ENCODE measurements around the gene IQSEC1. TPM values are rescaled to one million over a fixed set of nuclear protein-coding genes. Genes with fewer than 3 reads are reported as not detected.
A peak's percentile ranks its signal among the peaks of the same experiment; 100 is the strongest.

Gene IQSEC1
- total RNA-seq, 2 donors from 2014 or later = 38.0 to 62.9 TPM

- Mint-ChIP-seq H3K27ac (peak overlapping the region; percentile 43), H3K4me3 (peak overlapping the region; percentile 73), H3K9me3 (no peaks in the 10 kb centered on the region), H3K4me1 (peaks cover 54% of the 10 kb centered on the region), H3K36me3 (ENCODE audit: low read depth) (no peaks in the 10 kb centered on the region), H3K27me3 (no peaks in the 10 kb centered on the region)
- ATAC-seq (replicated peaks) = peak; percentile 8
Observed at GRCh38 chr3:12966847-12967605, 106.2 kb downstream of the IQSEC1 start.

- Mint-ChIP-seq H3K36me3 (ENCODE audit: low read depth) (no peaks in the 10 kb centered on the region), H3K27me3 (no peaks in the 10 kb centered on the region), H3K4me1 (peaks cover 61% of the 10 kb centered on the region), H3K9me3 (no peaks in the 10 kb centered on the region), H3K4me3 (peak overlapping the region; percentile 73), H3K27ac (peak overlapping the region; percentile 43)
- ATAC-seq (replicated peaks) = no peak
Observed at GRCh38 chr3:12965999-12966846, 107.0 kb downstream of the IQSEC1 start.

- peak overlapping the region; percentile 88 for H3K27ac Mint-ChIP-seq
- H3K9me3 Mint-ChIP-seq = no peaks in the 10 kb centered on the region
- ATAC-seq (replicated peaks) = no peak
- H3K27me3 Mint-ChIP-seq = no peaks in the 10 kb centered on the region
- H3K4me1 Mint-ChIP-seq = peaks cover 64% of the 10 kb centered on the region
- H3K4me3 Mint-ChIP-seq = peak overlapping the region; percentile 73
- peaks cover 8% of the 10 kb centered on the region for H3K36me3 Mint-ChIP-seq (ENCODE audit: low read depth)
Observed at GRCh38 chr3:12964711-12965612, 108.3 kb downstream of the IQSEC1 start.

GRCh38 chr3:12963922-12964701 lies 109.1 kb downstream of the IQSEC1 start:
- Mint-ChIP-seq H3K36me3 (ENCODE audit: low read depth) (peaks cover 8% of the 10 kb centered on the region), H3K4me3 (peak overlapping the region; percentile 67), H3K9me3 (no peaks in the 10 kb centered on the region), H3K27ac (peak overlapping the region; percentile 88), H3K4me1 (peaks cover 64% of the 10 kb centered on the region), H3K27me3 (no peaks in the 10 kb centered on the region)
- no peak for ATAC-seq (replicated peaks)

- Mint-ChIP-seq H3K27ac (peak overlapping the region; percentile 88), H3K36me3 (ENCODE audit: low read depth) (peaks cover 8% of the 10 kb centered on the region), H3K4me1 (peaks cover 67% of the 10 kb centered on the region), H3K9me3 (no peaks in the 10 kb centered on the region), H3K4me3 (peak overlapping the region; percentile 67), H3K27me3 (no peaks in the 10 kb centered on the region)
- peak; percentile 44 for ATAC-seq (replicated peaks)
Observed at GRCh38 chr3:12963231-12963896, 109.9 kb downstream of the IQSEC1 start.

- H3K4me1 Mint-ChIP-seq = peaks cover 70% of the 10 kb centered on the region
- H3K36me3 Mint-ChIP-seq (ENCODE audit: low read depth) = peaks cover 8% of the 10 kb centered on the region
- H3K27ac Mint-ChIP-seq = peak overlapping the region; percentile 88
- ATAC-seq (replicated peaks) = no peak
- H3K9me3 Mint-ChIP-seq = no peaks in the 10 kb centered on the region
- peak overlapping the region; percentile 67 for H3K4me3 Mint-ChIP-seq
- H3K27me3 Mint-ChIP-seq = no peaks in the 10 kb centered on the region
Observed at GRCh38 chr3:12962292-12962691, 110.9 kb downstream of the IQSEC1 start.

- Mint-ChIP-seq H3K9me3 (no peaks in the 10 kb centered on the region), H3K27ac (peak overlapping the region; percentile 68), H3K4me3 (no peak overlapping the region), H3K27me3 (no peaks in the 10 kb centered on the region), H3K36me3 (ENCODE audit: low read depth) (peaks cover 8% of the 10 kb centered on the region), H3K4me1 (peaks cover 72% of the 10 kb centered on the region)
- ATAC-seq (replicated peaks) = no peak
Observed at GRCh38 chr3:12961697-12962036, 111.6 kb downstream of the IQSEC1 start.

- no peaks in the 10 kb centered on the region for H3K27me3 Mint-ChIP-seq
- peak overlapping the region; percentile 68 for H3K27ac Mint-ChIP-seq
- ATAC-seq (replicated peaks) = no peak
- H3K36me3 Mint-ChIP-seq (ENCODE audit: low read depth) = peaks cover 8% of the 10 kb centered on the region
- H3K4me3 Mint-ChIP-seq = no peak overlapping the region
- H3K4me1 Mint-ChIP-seq = peaks cover 68% of the 10 kb centered on the region
- H3K9me3 Mint-ChIP-seq = no peaks in the 10 kb centered on the region
Observed at GRCh38 chr3:12961007-12961696, 112.1 kb downstream of the IQSEC1 start.

- peaks cover 8% of the 10 kb centered on the region for H3K36me3 Mint-ChIP-seq (ENCODE audit: low read depth)
- H3K4me1 Mint-ChIP-seq = peaks cover 62% of the 10 kb centered on the region
- no peak for ATAC-seq (replicated peaks)
- no peaks in the 10 kb centered on the region for H3K27me3 Mint-ChIP-seq
- peak overlapping the region; percentile 68 for H3K27ac Mint-ChIP-seq
- no peak overlapping the region for H3K4me3 Mint-ChIP-seq
- H3K9me3 Mint-ChIP-seq = no peaks in the 10 kb centered on the region
Observed at GRCh38 chr3:12960497-12960896, 112.7 kb downstream of the IQSEC1 start.

GRCh38 chr3:12959838-12960378 lies 113.3 kb downstream of the IQSEC1 start:
- Mint-ChIP-seq H3K27ac (no peak overlapping the region), H3K27me3 (no peaks in the 10 kb centered on the region), H3K4me1 (peaks cover 61% of the 10 kb centered on the region), H3K4me3 (no peak overlapping the region), H3K9me3 (no peaks in the 10 kb centered on the region), H3K36me3 (ENCODE audit: low read depth) (peaks cover 9% of the 10 kb centered on the region)
- no peak for ATAC-seq (replicated peaks)

- Mint-ChIP-seq H3K9me3 (no peaks in the 10 kb centered on the region), H3K27me3 (no peaks in the 10 kb centered on the region), H3K4me3 (no peak overlapping the region), H3K36me3 (ENCODE audit: low read depth) (peaks cover 14% of the 10 kb centered on the region), H3K4me1 (peaks cover 66% of the 10 kb centered on the region), H3K27ac (peak overlapping the region; percentile 85)
- no peak for ATAC-seq (replicated peaks)
Observed at GRCh38 chr3:12959410-12959809, 113.8 kb downstream of the IQSEC1 start.

GRCh38 chr3:12957824-12958792 lies 115.1 kb downstream of the IQSEC1 start:
- Mint-ChIP-seq H3K27me3 (no peaks in the 10 kb centered on the region), H3K9me3 (no peaks in the 10 kb centered on the region), H3K4me1 (peaks cover 62% of the 10 kb centered on the region), H3K27ac (peak overlapping the region; percentile 85), H3K36me3 (ENCODE audit: low read depth) (peaks cover 14% of the 10 kb centered on the region), H3K4me3 (no peak overlapping the region)
- ATAC-seq (replicated peaks) = no peak
